Neural cell (in vitro differentiated cells): Measurements from ENCODE around the gene PLPPR5.

Experiments used
- CTCF ChIP-seq: fragments of 450-650 bp; IDR thresholded peaks from 2 replicates; pipeline ENCODE4 v1.5.1; 2014; ENCODE audit warnings: antibody characterized with exemption, mild to moderate bottlenecking, moderate library complexity; ENCODE audit not compliant: poor library complexity, severe bottlenecking
- EP300 ChIP-seq: fragments of 450-650 bp; conservative IDR thresholded peaks from 2 replicates; pipeline ENCODE4 v1.6.1; 2014; ENCODE audit warnings: antibody characterized with exemption, mild to moderate bottlenecking, moderate library complexity; ENCODE audit not compliant: poor library complexity, severe bottlenecking
- EZH2 ChIP-seq: fragments of 200-600, 300-800 bp; shearing (Covaris generic), sonication (generic); IDR thresholded peaks from 2 replicates; pipeline ENCODE4 v1.6.1; 2014; ENCODE audit warnings: antibody characterized with exemption, low read length, borderline replicate concordance, mild to moderate bottlenecking; ENCODE audit not compliant: insufficient read depth, poor library complexity, severe bottlenecking
- RAD21 ChIP-seq: fragments of 450-650 bp; conservative IDR thresholded peaks from 2 replicates; pipeline ENCODE4 v1.6.1; 2014; ENCODE audit warnings: antibody characterized with exemption, mild to moderate bottlenecking, moderate library complexity
- REST ChIP-seq: IDR thresholded peaks from 2 replicates; pipeline ENCODE4 v1.6.1; 2012; ENCODE audit warnings: borderline replicate concordance

GRCh38 chr1:99003581-99004253 lies 944 bp downstream of the PLPPR5 start:
- TF ChIP-seq CTCF, result no peak
- TF ChIP-seq RAD21, result no peak
- TF ChIP-seq EZH2, result no peak
- TF ChIP-seq EP300, result no peak
- no peak for TF ChIP-seq REST
